Kidney (tissue), 14 donors: ENCODE data around the gene NAPSA. TPM values are rescaled to one million over a fixed set of nuclear protein-coding genes. Genes with fewer than 3 reads are reported as not detected.

Source experiments
- DNase-seq, 5 donors: peaks; one replicate each; pipeline ENCODE4 v3.0.0-alpha.2; 2013 to 2020
- FAIRE-seq: peaks from 2 replicates; lab custom pipeline; 2012; peaks lifted over from hg19 to GRCh38; lab: Jason Lieb, UNC
- H3K27ac ChIP-seq, 2 donors: one replicate each; pipeline ENCODE4 v1.7.0; 2013; ENCODE audit warnings: low read depth in 2 of 2, low read length in 2 of 2, inconsistent platforms in 1 of 2
- H3K27me3 ChIP-seq: one replicate; pipeline ENCODE4 v1.7.1; 2013; ENCODE audit warnings: low read length, inconsistent platforms; ENCODE audit not compliant: control insufficient read depth, insufficient read depth
- H3K36me3 ChIP-seq, 3 donors: one replicate each; pipeline versions ENCODE4 v1.7.0 to v1.7.1; 2013; ENCODE audit warnings: low read length in 3 of 3, control low read depth in 1 of 3, inconsistent platforms in 1 of 3; ENCODE audit not compliant: insufficient read depth in 3 of 3, control insufficient read depth in 2 of 3
- H3K4me1 ChIP-seq, 3 donors: one replicate each; pipeline versions ENCODE4 v1.7.0 to v1.7.1; 2013; ENCODE audit warnings: low read length in 3 of 3, inconsistent platforms in 1 of 3, low read depth in 1 of 3; ENCODE audit not compliant: control insufficient read depth in 2 of 3, insufficient read depth in 2 of 3
- H3K4me3 ChIP-seq, 3 donors: one replicate each; pipeline versions ENCODE4 v1.7.0 to v1.8.1; 2013; ENCODE audit warnings: low read length in 3 of 3, control low read depth in 1 of 3, inconsistent platforms in 1 of 3
- H3K9ac ChIP-seq, 3 donors: one replicate each; pipeline versions ENCODE4 v1.7.0 to v1.7.1; 2013; ENCODE audit warnings: low read length in 3 of 3, control low read depth in 1 of 3, inconsistent platforms in 1 of 3
- H3K9me3 ChIP-seq, 3 donors: one replicate each; pipeline versions ENCODE4 v1.7.0 to v1.7.1; 2013; ENCODE audit warnings: low read length in 3 of 3, control low read depth in 1 of 3, inconsistent platforms in 1 of 3; ENCODE audit not compliant: control insufficient read depth in 2 of 3, insufficient read depth in 1 of 3
- intact Hi-C: fragments of 100-400 bp; cut with DNase I; formaldehyde crosslinking; loops from one replicate; pipeline ENCODE4 v1.11.1; 2022
- polyA plus RNA-seq: library from polyadenylated mRNA; stranded (reverse); fragments of 350-450 nt; fragmentation: Illumina TruSeq; extraction: RNeasy Lipid Tissue Mini Kit (QIAGEN cat#74804); gene quantifications from one replicate; pipeline ENCODE4 v1.2.3, GENCODE V29; 2014; ENCODE audit warnings: low read depth, low replicate concordance; ENCODE audit not compliant: insufficient read depth
- total RNA-seq: library from RNA; stranded (reverse); fragmentation: NEBNext Ultra II Directional; extraction: Animal tissue kit (Norgen Biotek cat#: 25700); gene quantifications from one replicate; pipeline ENCODE4 v1.2.1, GENCODE V29; 2021
- TF ChIP-seq, protein P1 (sequence below): IDR thresholded peaks from 3 replicates; pipeline ENCODE4 v1.5.1; 2012; ENCODE audit warnings: mild to moderate bottlenecking, moderate library complexity, borderline replicate concordance; ENCODE audit not compliant: insufficient read depth; ENCODE audit errors: extremely low read depth
- donor health status: control.
- donor health status: control.
- donor health status: control.
- donor health status: control.
- donor health status: control.
- donor health status: DM: yes; HTN: yes; CAD: no.
- donor health status: Normal renal cell carcinoma (clear cell type).

Gene NAPSA
- total and polyA plus RNA-seq, 2 donors from 2014 or later: 217 to 268 TPM

DNA sequence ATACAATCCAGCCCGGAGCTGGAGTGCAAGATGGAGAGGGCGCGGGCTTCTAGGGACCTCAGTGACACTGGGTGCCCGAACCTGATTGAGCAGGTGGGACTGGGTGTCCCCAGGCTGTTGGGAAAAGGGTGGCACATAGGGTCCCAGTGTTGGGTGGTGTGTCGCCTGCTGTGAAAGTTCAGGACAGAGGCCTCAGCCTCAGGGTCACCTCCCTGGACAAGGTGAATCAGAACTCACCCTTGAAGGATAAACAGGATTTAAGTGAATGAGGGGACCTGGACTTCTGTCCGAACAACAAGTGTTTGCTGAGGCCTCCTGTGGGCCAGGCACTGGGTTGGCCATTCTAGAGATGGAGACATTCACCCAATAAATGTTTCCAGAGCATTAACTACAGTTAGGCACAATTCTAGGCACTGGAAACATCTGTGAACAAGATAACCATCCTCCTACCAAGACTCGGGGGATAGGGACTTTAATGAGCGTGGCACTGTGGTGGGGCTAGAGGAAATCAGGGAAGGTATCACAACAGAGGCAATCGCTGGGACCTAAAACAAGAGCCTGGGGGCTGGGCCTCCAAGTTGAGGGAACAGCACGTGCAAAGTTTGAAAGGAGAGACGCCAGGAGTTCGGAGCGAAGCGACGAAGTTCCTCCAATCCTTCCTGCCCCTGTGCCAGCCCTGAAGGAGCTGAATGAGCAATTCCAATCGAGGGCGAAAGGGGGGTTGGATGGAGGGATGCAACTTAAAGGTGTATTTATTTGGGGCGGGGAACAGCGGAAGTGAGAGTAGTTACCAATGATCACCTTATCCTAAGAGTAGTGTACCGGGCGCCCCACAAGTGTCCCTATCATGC, 17.8 kb upstream of the NAPSA start:
- peak overlapping the region; percentile 19 to 86 (median 50) for H3K4me3 ChIP-seq
- no peak for FAIRE-seq

DNA sequence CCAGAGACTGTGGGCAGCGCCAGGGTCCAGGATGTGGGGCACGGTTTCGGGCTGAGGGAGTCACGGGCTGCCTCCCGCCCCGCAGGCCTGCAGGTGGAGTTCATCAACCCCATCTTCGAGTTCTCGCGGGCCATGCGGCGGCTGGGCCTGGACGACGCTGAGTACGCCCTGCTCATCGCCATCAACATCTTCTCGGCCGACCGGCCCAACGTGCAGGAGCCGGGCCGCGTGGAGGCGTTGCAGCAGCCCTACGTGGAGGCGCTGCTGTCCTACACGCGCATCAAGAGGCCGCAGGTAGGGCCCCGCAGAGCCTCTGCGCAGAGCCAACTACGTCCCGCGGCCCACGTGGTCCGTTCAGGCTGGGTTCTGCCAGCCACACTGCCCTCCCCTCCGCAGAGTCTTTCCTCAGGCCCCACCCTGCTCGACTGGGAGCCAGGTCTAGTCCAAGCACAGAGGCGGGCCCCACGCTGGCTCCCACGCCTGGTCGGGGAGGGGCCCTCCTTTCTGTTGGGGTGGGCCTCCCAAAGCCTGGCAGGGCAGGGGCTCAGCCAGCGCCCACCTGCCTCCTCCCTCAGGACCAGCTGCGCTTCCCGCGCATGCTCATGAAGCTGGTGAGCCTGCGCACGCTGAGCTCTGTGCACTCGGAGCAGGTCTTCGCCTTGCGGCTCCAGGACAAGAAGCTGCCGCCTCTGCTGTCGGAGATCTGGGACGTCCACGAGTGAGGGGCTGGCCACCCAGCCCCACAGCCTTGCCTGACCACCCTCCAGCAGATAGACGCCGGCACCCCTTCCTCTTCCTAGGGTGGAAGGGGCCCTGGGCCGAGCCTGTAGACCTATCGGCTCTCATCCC, 16.7 kb upstream of the NAPSA start:
- DNase-seq (peak in 1 of 5 donors; percentile 65), FAIRE-seq (no peak)
- peaks cover 0 to 10% (median 0%) of the 10 kb centered on the region in 3 donors for H3K4me1 ChIP-seq
- H3K27me3 ChIP-seq: no peaks in the 10 kb centered on the region
- H3K36me3 ChIP-seq: peaks cover 0 to 32% (median 18%) of the 10 kb centered on the region in 3 donors
- intact Hi-C loops: no loop called here
- no peak overlapping the region for H3K4me3 ChIP-seq
- no peaks in the 10 kb centered on the region for H3K9me3 ChIP-seq
- TF ChIP-seq, protein P1, sequence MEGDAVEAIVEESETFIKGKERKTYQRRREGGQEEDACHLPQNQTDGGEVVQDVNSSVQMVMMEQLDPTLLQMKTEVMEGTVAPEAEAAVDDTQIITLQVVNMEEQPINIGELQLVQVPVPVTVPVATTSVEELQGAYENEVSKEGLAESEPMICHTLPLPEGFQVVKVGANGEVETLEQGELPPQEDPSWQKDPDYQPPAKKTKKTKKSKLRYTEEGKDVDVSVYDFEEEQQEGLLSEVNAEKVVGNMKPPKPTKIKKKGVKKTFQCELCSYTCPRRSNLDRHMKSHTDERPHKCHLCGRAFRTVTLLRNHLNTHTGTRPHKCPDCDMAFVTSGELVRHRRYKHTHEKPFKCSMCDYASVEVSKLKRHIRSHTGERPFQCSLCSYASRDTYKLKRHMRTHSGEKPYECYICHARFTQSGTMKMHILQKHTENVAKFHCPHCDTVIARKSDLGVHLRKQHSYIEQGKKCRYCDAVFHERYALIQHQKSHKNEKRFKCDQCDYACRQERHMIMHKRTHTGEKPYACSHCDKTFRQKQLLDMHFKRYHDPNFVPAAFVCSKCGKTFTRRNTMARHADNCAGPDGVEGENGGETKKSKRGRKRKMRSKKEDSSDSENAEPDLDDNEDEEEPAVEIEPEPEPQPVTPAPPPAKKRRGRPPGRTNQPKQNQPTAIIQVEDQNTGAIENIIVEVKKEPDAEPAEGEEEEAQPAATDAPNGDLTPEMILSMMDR: no peak
- no peak overlapping the region for H3K27ac ChIP-seq
- no peak overlapping the region for H3K9ac ChIP-seq

More for the DNA sequence above, 17.8 kb upstream of the NAPSA start:
- intact Hi-C loops: no loop called here
- DNase-seq: peak in 2 of 5 donors; percentile 54 to 59
- Histone ChIP-seq H3K27ac (peak overlapping the region; percentile 83 to 85), H3K9ac (peak overlapping the region; percentile 33 to 61 (median 42)), H3K4me1 (peaks cover 0 to 10% (median 0%) of the 10 kb centered on the region in 3 donors), H3K27me3 (no peaks in the 10 kb centered on the region), H3K9me3 (no peaks in the 10 kb centered on the region), H3K36me3 (peaks cover 0 to 23% (median 18%) of the 10 kb centered on the region in 3 donors)
- TF ChIP-seq, protein P1: no peak

DNA sequence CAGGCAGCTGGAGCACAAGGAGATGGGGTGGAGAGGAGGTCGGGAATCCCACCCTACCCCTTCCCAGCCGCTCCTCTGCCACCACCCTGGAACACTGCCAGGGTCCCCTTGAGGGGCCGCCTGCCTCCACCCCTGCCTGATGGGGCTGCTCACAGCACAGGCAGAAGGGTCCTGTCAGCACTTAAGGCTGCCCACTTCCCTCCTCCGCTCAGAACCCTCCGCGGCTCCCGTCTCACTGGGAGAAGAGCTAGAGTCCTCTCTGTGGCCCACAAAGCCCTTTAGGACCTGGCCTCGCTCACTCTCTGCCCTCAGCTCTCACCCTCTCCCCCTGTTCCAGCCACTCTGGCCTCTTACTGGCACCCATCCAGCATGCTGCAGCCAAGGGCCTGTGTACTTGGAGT, 15.3 kb upstream of the NAPSA start:
- TF ChIP-seq, protein P1: no peak
- H3K9ac ChIP-seq: no peak overlapping the region
- no peaks in the 10 kb centered on the region for H3K27me3 ChIP-seq
- H3K36me3 ChIP-seq: peaks cover 0 to 32% (median 18%) of the 10 kb centered on the region in 3 donors
- no peak overlapping the region for H3K27ac ChIP-seq
- FAIRE-seq (no peak), DNase-seq (peak in 1 of 5 donors; percentile 42)
- intact Hi-C loops: no loop called here
- H3K9me3 ChIP-seq: no peaks in the 10 kb centered on the region
- H3K4me3 ChIP-seq: no peak overlapping the region
- H3K4me1 ChIP-seq: peaks cover 0 to 10% (median 0%) of the 10 kb centered on the region in 3 donors
